Thyroid gland (tissue), 4 donors: ENCODE data around the gene RSRC2.

Experiments used
- POLR2A ChIP-seq, 2 donors: fragments of 450-650 bp; IDR thresholded peaks; one replicate each; pipeline ENCODE4 v1.6.1; 2017; ENCODE audit warnings: antibody characterized with exemption in 2 of 2, mild to moderate bottlenecking in 2 of 2, moderate library complexity in 1 of 2
- TF ChIP-seq, protein P1 (sequence below), 6 experiments: fragments of 200-600 bp in 3 of 6; fragments of 450-650 bp in 3 of 6; sonication (generic) in 3 of 6; IDR thresholded peaks; one replicate each; pipeline ENCODE4 v1.5.1; 2016 to 2019; ENCODE audit warnings: antibody characterized with exemption in 6 of 6, mild to moderate bottlenecking in 2 of 6, inconsistent platforms in 1 of 6, moderate library complexity in 1 of 6

DNA sequence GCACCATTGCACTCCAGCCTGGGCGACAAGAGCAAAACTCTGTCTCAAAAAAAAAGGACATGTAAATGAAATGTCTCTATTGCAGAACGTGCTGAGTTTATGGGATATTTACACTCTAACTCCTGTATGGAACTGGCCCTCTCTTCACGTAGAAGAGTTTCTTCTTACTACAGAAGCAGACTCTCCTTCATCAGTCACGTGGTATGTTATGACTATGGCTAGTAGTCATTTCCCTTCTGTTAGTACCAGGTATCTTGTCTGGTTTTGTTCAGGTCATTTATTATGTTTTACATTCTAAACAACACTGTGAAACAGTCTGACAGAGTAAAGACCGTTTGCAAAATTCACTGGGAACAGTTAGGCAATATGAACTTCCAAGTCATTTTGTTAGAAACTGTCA, 20.6 kb upstream of the RSRC2 start:
- TF ChIP-seq, protein P1, sequence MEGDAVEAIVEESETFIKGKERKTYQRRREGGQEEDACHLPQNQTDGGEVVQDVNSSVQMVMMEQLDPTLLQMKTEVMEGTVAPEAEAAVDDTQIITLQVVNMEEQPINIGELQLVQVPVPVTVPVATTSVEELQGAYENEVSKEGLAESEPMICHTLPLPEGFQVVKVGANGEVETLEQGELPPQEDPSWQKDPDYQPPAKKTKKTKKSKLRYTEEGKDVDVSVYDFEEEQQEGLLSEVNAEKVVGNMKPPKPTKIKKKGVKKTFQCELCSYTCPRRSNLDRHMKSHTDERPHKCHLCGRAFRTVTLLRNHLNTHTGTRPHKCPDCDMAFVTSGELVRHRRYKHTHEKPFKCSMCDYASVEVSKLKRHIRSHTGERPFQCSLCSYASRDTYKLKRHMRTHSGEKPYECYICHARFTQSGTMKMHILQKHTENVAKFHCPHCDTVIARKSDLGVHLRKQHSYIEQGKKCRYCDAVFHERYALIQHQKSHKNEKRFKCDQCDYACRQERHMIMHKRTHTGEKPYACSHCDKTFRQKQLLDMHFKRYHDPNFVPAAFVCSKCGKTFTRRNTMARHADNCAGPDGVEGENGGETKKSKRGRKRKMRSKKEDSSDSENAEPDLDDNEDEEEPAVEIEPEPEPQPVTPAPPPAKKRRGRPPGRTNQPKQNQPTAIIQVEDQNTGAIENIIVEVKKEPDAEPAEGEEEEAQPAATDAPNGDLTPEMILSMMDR (IDR thresholded peaks at IDR 0.05) = no peak
- TF ChIP-seq POLR2A (IDR thresholded peaks at IDR 0.05) = no peak
